ENCODE measurements around the gene MAP2K6. TPM values are rescaled to one million over a fixed set of nuclear protein-coding genes. Genes with fewer than 3 reads are reported as not detected.

The MAP2K6 gene
- total RNA-seq, 8 experiments from 2014 or later: 6.1 to 22.5 (median 15.1) TPM

DNA sequence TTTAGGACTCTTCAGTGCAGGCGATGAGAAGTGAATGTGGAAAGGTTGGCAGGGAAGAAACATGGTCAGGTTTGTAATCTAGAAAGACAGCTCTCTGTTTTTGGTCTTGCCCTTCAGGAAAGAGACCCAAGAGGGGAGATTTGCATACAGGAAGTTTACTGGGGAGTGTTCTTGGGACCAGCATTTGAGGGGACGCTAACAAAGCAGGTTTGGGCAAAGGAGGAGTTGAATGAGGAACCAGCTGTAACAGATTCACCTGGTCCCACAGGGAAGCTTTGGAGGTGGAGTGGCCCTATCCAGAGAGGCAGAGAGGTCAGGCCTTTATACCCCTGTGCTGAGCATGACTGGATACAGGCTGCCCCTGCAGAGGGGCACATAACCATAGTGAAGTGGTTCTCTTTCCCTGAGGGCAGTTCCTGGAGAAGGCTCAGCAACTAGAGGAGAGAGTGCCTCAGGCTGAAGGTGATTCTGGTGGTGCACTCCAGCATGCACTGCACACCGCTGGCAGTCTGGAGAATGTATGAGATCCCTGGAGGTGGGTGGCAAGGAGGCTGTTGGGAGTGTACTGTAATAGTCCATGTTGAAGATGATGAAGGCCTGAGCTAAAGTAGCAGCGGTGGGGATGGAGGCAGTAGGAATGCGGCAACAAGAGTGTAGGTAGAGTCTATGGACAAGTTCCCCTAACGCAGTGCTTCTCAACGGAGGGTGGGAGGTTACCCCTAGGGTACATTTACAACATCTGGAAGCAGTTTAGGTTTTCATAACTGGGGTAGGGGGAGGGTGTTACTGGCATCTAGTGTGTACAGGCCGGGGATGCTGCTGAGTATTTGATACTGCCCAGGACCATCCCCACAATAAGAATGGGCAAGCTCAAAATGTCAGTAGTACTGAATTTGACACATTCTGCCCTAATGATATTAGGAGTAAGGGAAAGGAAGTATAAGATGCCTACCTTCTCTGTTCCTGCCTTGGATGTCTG, 37.2 kb downstream of the MAP2K6 start:
- 38 to 93% (median 83%) methylated on average over 1 to 5 of the region's 8 CpGs for WGBS, 10 experiments
- ATAC-seq (replicated peaks in 6 of 8): peak in 1 of 8 experiments; percentile 36
- in situ Hi-C loops (cut with MboI; ENCODE audit: low pct_unique_long_range_greater_than_20kb in 2 of 9, low sequenced_read_pairs in 9 of 9, unreplicated experiment in 9 of 9): no loop called here
- no peak overlapping the region for H3K27ac ChIP-seq
- H3K4me1 ChIP-seq (replicated peaks in 1 of 2): peaks cover 0 to 16% of the 10 kb centered on the region in 2 donors
- no peak overlapping the region for H3K4me3 ChIP-seq

DNA sequence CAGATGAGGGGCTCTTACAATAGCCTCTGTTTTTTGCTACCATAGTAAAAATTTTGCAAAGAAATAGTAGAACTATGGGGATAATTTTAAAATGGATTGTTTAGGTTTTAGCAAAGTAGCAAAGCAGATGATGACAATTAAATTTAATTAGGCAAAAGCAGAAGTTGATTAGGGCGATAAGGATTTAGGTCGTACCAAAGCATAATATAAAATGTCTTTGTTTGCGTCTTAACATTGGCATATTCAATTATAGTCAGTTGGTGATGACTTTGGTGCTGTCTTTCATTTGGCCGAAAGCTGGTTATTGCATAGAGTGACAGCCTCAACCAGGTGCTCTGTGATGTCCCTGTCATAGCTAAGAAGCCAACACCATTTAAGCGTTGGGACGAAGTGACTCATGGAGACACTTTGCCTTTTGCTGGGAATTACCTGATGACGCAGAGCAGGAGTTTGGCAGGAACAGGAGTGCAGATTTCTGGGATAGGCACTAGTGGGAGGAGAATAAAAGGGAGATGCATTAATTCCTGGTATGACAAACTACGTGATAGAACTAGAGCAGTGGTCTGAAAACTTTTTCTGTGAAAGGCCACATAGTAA, 38.3 kb downstream of the MAP2K6 start:
- Histone ChIP-seq H3K4me3 (no peak overlapping the region), H3K27ac (no peak overlapping the region), H3K4me1 (replicated peaks in 1 of 2) (peaks cover 0 to 14% of the 10 kb centered on the region in 2 donors)
- ATAC-seq (replicated peaks in 6 of 8): no peak
- 58 to 100% (median 94%) methylated on average over 2 to 7 of the region's 8 CpGs for WGBS, 10 experiments
- in situ Hi-C loops (cut with MboI; ENCODE audit: low pct_unique_long_range_greater_than_20kb in 2 of 9, low sequenced_read_pairs in 9 of 9, unreplicated experiment in 9 of 9): no loop called here

DNA sequence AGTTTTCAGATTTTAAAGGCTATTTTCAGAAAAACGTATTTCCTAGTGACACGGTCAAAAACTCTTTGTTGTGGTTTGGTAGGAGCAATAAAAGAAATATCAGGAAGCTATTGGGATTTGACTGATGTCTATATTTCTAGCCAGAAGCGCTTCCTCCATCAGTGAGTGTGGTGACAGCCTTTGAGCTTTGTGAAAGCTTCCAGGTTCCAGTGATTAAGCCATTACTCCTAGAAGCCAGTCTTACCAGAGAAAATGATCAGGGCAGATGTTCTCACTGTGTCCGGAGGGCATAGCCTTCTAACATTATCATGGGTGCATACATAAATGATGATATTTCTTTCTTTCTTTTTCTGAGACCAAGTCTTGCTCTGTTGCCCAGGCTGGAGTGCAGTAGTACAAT, 39.6 kb downstream of the MAP2K6 start:
- Histone ChIP-seq H3K4me1 (replicated peaks in 1 of 2) (peaks cover 0 to 4% of the 10 kb centered on the region in 2 donors), H3K27ac (no peak overlapping the region), H3K4me3 (no peak overlapping the region)
- ATAC-seq (replicated peaks in 6 of 8): peak in 3 of 8 experiments; percentile 37 to 42 (median 42)
- in situ Hi-C loops (cut with MboI; ENCODE audit: low pct_unique_long_range_greater_than_20kb in 2 of 9, low sequenced_read_pairs in 9 of 9, unreplicated experiment in 9 of 9): no loop called here
- WGBS, 10 experiments: 60 to 100% (median 85%) methylated on average over 1 to 4 of the region's 4 CpGs; no CpG with 5 or more reads in 1 of the 10 experiments

DNA sequence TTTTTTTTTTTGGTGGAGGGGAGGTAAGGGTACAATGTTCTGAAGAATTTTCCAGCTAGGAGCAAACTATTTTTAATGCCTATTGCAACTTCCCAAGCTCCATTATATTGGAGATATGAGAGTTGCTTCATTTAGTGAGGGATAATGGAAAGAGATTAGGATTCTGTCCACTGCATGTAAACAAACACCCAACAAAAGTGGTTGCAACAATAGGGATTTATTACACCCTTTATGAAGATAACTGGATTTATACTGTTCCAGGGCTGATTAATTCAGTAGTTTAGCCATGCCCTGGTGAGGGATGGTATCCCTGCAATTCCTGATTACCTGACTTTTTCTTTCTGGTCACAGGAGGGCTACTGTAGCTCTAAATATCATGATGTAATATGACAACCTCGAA, 40.5 kb downstream of the MAP2K6 start:
- 20 to 100% (median 83%) methylated on average over 1 of the region's 1 CpG; no CpG with 5 or more reads in 3 of the 10 experiments for WGBS, 10 experiments
- no peak overlapping the region for H3K27ac ChIP-seq
- ATAC-seq (replicated peaks in 6 of 8): peak in 1 of 8 experiments; percentile 59
- in situ Hi-C loops (cut with MboI; ENCODE audit: low pct_unique_long_range_greater_than_20kb in 2 of 9, low sequenced_read_pairs in 9 of 9, unreplicated experiment in 9 of 9): no loop called here
- H3K4me1 ChIP-seq (replicated peaks in 1 of 2): peaks cover 0 to 4% of the 10 kb centered on the region in 2 donors
- no peak overlapping the region for H3K4me3 ChIP-seq

DNA sequence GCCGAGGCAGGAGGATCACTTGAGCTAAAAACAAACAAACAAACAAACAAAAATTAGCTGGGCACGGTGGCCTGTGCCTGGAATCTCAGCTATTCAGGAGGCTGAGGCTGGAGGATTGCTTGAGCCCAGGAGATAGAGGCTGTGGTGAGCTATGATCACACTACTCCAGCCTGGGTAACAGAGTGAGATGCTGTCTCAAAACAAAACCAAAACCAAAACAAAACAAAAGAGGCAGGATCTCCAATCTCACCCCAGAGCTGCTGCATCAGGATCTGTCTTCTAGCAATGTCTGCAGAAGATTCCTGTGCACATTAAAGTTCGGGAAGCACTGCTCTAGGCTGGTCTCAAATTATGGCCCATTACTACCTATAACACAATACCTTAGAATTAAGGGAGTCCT, 43.1 kb downstream of the MAP2K6 start:
- Histone ChIP-seq H3K27ac (no peak overlapping the region), H3K4me3 (no peak overlapping the region), H3K4me1 (replicated peaks in 1 of 2) (peaks cover 6 to 12% of the 10 kb centered on the region in 2 donors)
- in situ Hi-C loops (cut with MboI; ENCODE audit: low pct_unique_long_range_greater_than_20kb in 2 of 9, low sequenced_read_pairs in 9 of 9, unreplicated experiment in 9 of 9): no loop called here
- no peak for ATAC-seq (replicated peaks in 6 of 8)
- 25 to 100% (median 90%) methylated on average over 1 to 2 of the region's 3 CpGs; no CpG with 5 or more reads in 4 of the 10 experiments for WGBS, 10 experiments

DNA sequence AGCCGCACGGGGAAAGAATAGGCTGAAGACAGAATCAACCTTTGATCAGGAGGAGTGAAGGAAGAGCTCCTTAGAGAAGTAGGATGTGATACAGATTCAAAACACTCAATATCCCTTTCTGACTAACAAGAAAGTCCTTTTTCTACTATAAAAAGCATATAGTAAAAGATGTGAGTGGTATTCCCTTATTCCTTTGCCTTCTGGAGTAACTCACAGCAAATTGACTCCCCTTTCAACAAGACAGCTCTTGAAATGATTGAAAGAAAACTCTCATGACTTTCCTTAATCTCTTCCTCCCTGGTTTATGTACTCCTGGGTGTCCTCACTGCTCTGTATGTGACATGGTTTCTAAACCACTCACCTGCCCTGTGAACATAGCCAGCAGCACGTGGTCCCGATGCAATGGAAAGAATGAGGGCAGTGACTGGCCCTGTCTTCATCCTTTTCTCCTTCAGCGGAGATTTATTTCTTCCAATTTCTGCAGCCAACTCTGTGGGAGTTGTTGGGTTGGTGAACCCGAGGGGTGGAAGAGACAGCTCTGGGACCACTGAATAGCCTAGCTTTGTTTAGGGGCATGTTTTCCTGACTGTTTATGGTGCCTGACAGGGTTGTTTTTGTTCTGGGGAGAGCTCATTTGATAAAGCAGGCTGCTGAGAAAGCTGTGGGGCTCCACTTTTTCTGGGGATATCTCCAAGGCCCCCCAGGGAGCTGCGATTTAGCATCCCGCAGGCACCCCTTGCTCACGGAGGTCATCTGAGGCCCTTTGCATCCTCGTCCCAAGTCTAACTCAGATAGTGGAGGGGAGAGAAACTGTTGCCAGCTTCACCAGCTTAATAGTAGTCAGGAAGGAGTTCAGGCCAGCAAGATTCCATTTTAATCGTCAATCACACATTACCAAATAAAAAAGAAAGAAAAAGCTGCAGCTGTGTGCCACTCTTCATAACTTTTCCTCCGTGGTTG, 46.7 kb downstream of the MAP2K6 start:
- H3K27ac ChIP-seq: no peak overlapping the region
- WGBS, 10 experiments: 19 to 94% (median 50%) methylated on average over 3 to 12 of the region's 12 CpGs; no CpG with 5 or more reads in 1 of the 10 experiments
- in situ Hi-C loops (cut with MboI; ENCODE audit: low pct_unique_long_range_greater_than_20kb in 2 of 9, low sequenced_read_pairs in 9 of 9, unreplicated experiment in 9 of 9): no loop called here
- peak in 5 of 8 experiments; percentile 30 to 71 (median 64) for ATAC-seq (replicated peaks in 6 of 8)
- no peak overlapping the region for H3K4me3 ChIP-seq
- H3K4me1 ChIP-seq (replicated peaks in 1 of 2): peaks cover 6 to 12% of the 10 kb centered on the region in 2 donors

DNA sequence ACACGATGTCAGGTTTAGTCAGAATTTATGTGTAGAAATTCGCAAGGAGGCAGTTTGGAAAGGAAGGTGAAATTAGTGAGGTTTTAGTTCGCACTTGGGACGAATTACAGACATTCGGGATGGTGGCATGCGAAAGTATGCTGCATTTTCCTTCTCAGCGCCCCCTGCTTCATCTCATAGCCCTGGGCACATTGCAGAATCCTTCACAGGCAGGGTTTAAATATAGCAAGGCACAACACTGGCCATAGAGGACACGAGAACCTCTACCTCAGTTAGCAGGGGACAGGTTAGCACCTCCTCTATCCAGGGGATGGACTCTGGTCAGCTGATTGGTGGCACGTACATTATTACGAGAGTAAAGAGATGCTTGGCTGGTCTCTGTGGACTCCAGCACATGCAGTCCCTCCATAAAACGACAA, 47.5 kb downstream of the MAP2K6 start:
- Histone ChIP-seq H3K27ac (no peak overlapping the region), H3K4me3 (no peak overlapping the region), H3K4me1 (replicated peaks in 1 of 2) (peaks cover 6 to 12% of the 10 kb centered on the region in 2 donors)
- WGBS, 10 experiments: 44 to 100% (median 85%) methylated on average over 1 to 10 of the region's 11 CpGs; no CpG with 5 or more reads in 1 of the 10 experiments
- no peak for ATAC-seq (replicated peaks in 6 of 8)
- in situ Hi-C loops (cut with MboI; ENCODE audit: low pct_unique_long_range_greater_than_20kb in 2 of 9, low sequenced_read_pairs in 9 of 9, unreplicated experiment in 9 of 9): no loop called here

DNA sequence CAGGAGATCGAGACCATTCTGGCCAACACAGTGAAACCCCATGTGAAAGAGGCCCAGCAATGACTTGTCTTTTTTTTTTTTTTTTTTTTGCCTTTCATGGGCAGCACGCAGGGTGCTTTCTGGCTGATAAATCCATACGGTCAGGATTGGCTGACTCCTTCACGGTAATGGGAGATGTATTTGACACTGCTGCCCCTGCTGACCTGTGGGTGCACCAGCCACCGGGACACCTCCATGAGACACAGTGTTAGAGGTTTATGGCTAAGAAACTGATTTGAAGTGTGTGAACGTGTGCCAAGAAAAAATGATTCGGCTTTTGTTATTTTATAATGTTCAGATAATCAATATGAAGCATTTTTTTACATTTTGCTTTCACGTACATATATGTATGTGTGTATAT, 48.4 kb downstream of the MAP2K6 start:
- ATAC-seq (replicated peaks in 6 of 8): no peak
- H3K4me1 ChIP-seq (replicated peaks in 1 of 2): peaks cover 9 to 15% of the 10 kb centered on the region in 2 donors
- no peak overlapping the region for H3K27ac ChIP-seq
- in situ Hi-C loops (cut with MboI; ENCODE audit: low pct_unique_long_range_greater_than_20kb in 2 of 9, low sequenced_read_pairs in 9 of 9, unreplicated experiment in 9 of 9): no loop called here
- H3K4me3 ChIP-seq: no peak overlapping the region
- whole genome bisulfite sequencing, 10 experiments: 60 to 100% (median 94%) methylated on average over 1 to 6 of the region's 8 CpGs; no CpG with 5 or more reads in 1 of the 10 experiments

DNA sequence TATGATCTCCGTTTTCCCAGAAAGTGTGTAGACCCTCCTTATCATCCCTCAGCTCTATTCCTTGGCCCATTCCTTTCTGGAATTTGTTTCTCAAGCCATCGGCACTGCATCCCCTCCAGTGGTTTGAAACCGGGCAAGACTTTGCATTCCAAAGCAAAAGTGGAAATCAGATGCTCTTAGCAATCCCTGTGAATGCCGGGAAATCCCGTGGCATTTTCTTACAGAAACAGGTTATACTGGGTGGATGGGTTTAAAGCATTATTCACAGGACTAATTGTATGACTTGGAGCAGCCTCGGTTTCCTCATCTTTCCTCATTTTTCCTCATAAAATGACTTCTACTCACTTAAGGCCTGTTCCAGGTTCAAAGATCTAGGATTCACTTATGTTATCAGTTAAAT, 52.0 kb downstream of the MAP2K6 start:
- no peak for ATAC-seq (replicated peaks in 6 of 8)
- Histone ChIP-seq H3K4me1 (replicated peaks in 1 of 2) (peaks cover 5 to 15% of the 10 kb centered on the region in 2 donors), H3K27ac (no peak overlapping the region), H3K4me3 (no peak overlapping the region)
- WGBS, 10 experiments: 40 to 81% (median 56%) methylated on average over 3 to 6 of the region's 6 CpGs; no CpG with 5 or more reads in 2 of the 10 experiments
- in situ Hi-C loops (cut with MboI; ENCODE audit: low pct_unique_long_range_greater_than_20kb in 2 of 9, low sequenced_read_pairs in 9 of 9, unreplicated experiment in 9 of 9): no loop called here

DNA sequence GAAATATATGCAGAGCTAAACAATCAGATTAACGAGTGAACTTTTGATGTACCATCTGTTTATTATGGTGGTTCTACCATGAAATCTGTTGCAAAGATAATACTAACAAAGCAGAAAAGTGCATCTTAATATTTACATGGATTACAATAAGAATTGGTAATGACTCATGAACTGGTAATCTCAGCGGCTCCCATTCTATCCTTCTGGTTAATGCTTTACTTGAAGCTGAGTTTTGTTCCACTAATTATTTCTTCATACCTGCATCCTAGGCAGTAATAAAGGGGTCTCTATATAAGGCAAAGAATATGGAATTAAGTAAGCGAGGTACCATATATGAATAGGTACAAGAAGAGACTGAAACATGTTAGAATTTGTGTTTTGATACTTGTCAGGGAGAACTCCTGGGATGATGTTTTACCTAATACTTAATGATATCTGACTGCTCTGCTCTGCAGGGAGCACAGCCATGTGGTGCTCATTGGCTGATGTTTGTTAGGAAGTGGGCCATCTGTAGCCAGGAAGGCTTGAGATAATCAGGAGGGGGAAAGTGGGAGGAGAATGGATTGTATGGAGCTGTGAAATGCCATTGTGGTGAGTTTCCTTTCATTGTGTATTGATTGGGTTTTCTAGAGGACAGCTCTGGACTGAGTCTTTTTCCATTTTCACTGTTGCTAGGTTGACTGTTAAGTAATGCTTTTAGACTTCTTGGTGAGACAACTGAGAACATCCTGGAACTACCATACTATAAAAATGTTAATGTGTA, 52.6 kb downstream of the MAP2K6 start:
- Histone ChIP-seq H3K4me1 (replicated peaks in 1 of 2) (peaks cover 5 to 9% of the 10 kb centered on the region in 2 donors), H3K4me3 (no peak overlapping the region), H3K27ac (no peak overlapping the region)
- in situ Hi-C loops (cut with MboI; ENCODE audit: low pct_unique_long_range_greater_than_20kb in 2 of 9, low sequenced_read_pairs in 9 of 9, unreplicated experiment in 9 of 9): no loop called here
- peak; percentile 77 to 97 (median 92) for ATAC-seq (replicated peaks in 6 of 8)
- WGBS, 10 experiments: 17 to 89% (median 47%) methylated on average over 1 to 3 of the region's 3 CpGs; no CpG with 5 or more reads in 2 of the 10 experiments

DNA sequence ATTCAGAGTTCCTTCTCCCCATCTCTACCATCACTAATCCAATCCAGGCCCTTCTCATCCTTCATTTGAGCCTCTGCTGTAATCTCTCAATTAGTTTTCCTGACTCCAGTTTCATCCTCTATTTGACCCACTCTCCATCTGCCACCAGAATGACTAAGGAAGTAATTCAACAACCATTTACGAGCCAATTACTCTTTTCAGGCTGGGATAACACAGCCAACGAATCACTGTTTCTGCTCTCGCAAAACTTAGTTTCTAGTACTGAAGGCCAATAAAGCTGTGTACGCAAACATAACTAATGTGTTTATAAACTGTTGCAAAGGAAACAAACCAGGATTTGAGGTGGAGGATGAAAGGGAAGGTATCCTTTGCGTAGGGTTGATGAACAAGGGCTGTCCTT, 53.7 kb downstream of the MAP2K6 start:
- WGBS, 10 experiments: 55 to 100% (median 75%) methylated on average over 1 to 5 of the region's 5 CpGs
- Histone ChIP-seq H3K4me1 (replicated peaks in 1 of 2) (peaks cover 5 to 9% of the 10 kb centered on the region in 2 donors), H3K4me3 (no peak overlapping the region), H3K27ac (no peak overlapping the region)
- in situ Hi-C loops (cut with MboI; ENCODE audit: low pct_unique_long_range_greater_than_20kb in 2 of 9, low sequenced_read_pairs in 9 of 9, unreplicated experiment in 9 of 9): no loop called here
- no peak for ATAC-seq (replicated peaks in 6 of 8)

DNA sequence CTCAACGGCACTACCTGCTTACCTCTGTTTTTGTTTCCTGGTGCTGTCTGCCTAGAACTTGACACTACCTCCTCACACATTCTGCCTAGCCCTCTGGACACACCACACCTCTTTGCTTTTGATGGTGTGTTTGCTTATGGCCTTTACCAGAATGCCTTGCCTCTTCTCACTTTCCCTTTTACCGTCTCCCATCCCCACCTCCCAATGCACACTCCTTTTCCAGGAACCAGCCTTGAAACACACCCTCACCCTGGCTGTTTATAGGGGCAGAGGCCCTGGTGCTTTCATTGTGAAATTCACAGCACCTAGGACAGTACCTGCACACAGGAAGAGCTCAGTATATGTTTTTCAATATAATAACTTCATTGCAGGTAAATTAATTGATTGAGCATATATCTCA, 56.2 kb downstream of the MAP2K6 start:
- peaks cover 19 to 21% of the 10 kb centered on the region in 2 donors for H3K4me1 ChIP-seq (replicated peaks in 1 of 2)
- peak in 1 of 8 experiments; percentile 5 for ATAC-seq (replicated peaks in 6 of 8)
- no peak overlapping the region for H3K4me3 ChIP-seq
- no peak overlapping the region for H3K27ac ChIP-seq
- in situ Hi-C loops (cut with MboI; ENCODE audit: low pct_unique_long_range_greater_than_20kb in 2 of 9, low sequenced_read_pairs in 9 of 9, unreplicated experiment in 9 of 9): no loop called here
- 44 to 100% (median 75%) methylated on average over 1 of the region's 2 CpGs; no CpG with 5 or more reads in 5 of the 10 experiments for WGBS, 10 experiments
